K562 (cell line): Measurements from ENCODE around the gene METTL2B. TPM values are rescaled to one million over a fixed set of nuclear protein-coding genes. Genes with fewer than 3 reads are reported as not detected.

Experiments
- CHCHD3 ChIP-seq: fragments of 250-450 bp; sonication (Bioruptor Pico); IDR thresholded peaks from 2 replicates; pipeline ENCODE4 v2.1.2; 2022; ENCODE audit warnings: mild to moderate bottlenecking
- GATAD2B ChIP-seq: fragments of 450-650 bp; IDR thresholded peaks from 2 replicates; pipeline ENCODE4 v1.6.1; 2017; ENCODE audit warnings: mild to moderate bottlenecking, borderline replicate concordance
- LEF1 ChIP-seq: fragments of 450-650 bp; IDR thresholded peaks from 2 replicates; pipeline ENCODE4 v1.6.1; 2016; ENCODE audit warnings: mild to moderate bottlenecking
- NBN ChIP-seq: fragments of 450-650 bp; IDR thresholded peaks from 2 replicates; pipeline ENCODE4 v1.6.1; 2016; ENCODE audit warnings: low read depth, mild to moderate bottlenecking
- NFIC ChIP-seq: fragments of 450-650 bp; IDR thresholded peaks from 2 replicates; pipeline ENCODE4 v1.6.1; 2017; ENCODE audit warnings: mild to moderate bottlenecking, inconsistent platforms
- NR2C1 ChIP-seq, 2 experiments: fragments of 450-650 bp; IDR thresholded peaks; 2 replicates each; pipeline ENCODE4 v1.6.1; 2017; ENCODE audit warnings: mild to moderate bottlenecking in 2 of 2, antibody characterized with exemption in 1 of 2, inconsistent platforms in 1 of 2, missing compliant biosample characterization in 1 of 2, missing genetic modification characterization in 1 of 2
- PML ChIP-seq: IDR thresholded peaks from 2 replicates; pipeline ENCODE4 v1.6.1; 2012; ENCODE audit warnings: low read length, inconsistent platforms
- SREBF1 ChIP-seq: fragments of 150-350 bp; IDR thresholded peaks from 2 replicates; pipeline ENCODE4 v1.6.1; 2014; ENCODE audit warnings: antibody characterized with exemption, low read depth, low read length, borderline replicate concordance
- XRCC5 ChIP-seq: fragments of 200-400 bp; formaldehyde crosslinking; IDR thresholded peaks from 2 replicates; pipeline ENCODE4 v1.6.1; 2017; ENCODE audit warnings: low read depth, mild to moderate bottlenecking, low read length
- YY1 ChIP-seq, 3 experiments: IDR thresholded peaks; 2 replicates each; pipeline ENCODE4 v1.6.1; 2011; ENCODE audit warnings: low read length in 2 of 3, mild to moderate bottlenecking in 2 of 3, moderate library complexity in 2 of 3, borderline replicate concordance in 1 of 3, control low read depth in 1 of 3, low read depth in 1 of 3; ENCODE audit not compliant: insufficient read depth in 3 of 3, insufficient replicate concordance in 2 of 3, control insufficient read depth in 1 of 3, insufficient read length in 1 of 3; ENCODE audit errors: extremely low read depth in 1 of 3
- ZNF384 ChIP-seq: IDR thresholded peaks from 2 replicates; pipeline ENCODE4 v1.6.1; 2012; ENCODE audit warnings: low read depth, low read length, improper control_type of control experiment
- polyA plus RNA-seq, 8 experiments: library from polyadenylated mRNA; depleted of rRNA in 4 of 8; stranded (reverse) in 5 of 8; unstranded in 3 of 8; fragments of >200 nt; fragmentation: Nextera tagmentation in 2 of 8; fragmentation: Illumina TruSeq in 1 of 8; extraction: Ambion mirVana in 2 of 8; extraction: Trizol in 1 of 8; gene quantifications; 2 replicates each; pipeline versions ENCODE4 v1.2.1 to v1.2.3, GENCODE V29; 2011 to 2014; ENCODE audit warnings: inconsistent platforms in 1 of 8, missing spikeins in 1 of 8
- total RNA-seq, 7 experiments: library from RNA; depleted of rRNA in 6 of 7; stranded (reverse); fragments of >200 nt in 6 of 7; fragmentation: Illumina TruSeq in 2 of 7; extraction: Trizol in 2 of 7; gene quantifications; 2 replicates each; pipeline versions ENCODE4 v1.2.1 to v1.2.3, GENCODE V29; 2011 to 2021; ENCODE audit warnings: low replicate concordance in 1 of 7
- TF ChIP-seq, protein P1 (sequence below): fragments of 450-650 bp; IDR thresholded peaks from 2 replicates; pipeline ENCODE4 v1.6.1; 2014; ENCODE audit warnings: low read depth, mild to moderate bottlenecking, moderate library complexity, borderline replicate concordance
- TF ChIP-seq, protein P2 (sequence below): conservative IDR thresholded peaks from 2 replicates; pipeline ENCODE4 v1.6.1; 2011; ENCODE audit warnings: low read depth, mild to moderate bottlenecking, low read length; ENCODE audit not compliant: control insufficient read depth
- TF ChIP-seq, protein P3 (sequence below), 2 experiments: fragments of 150-350 bp in 1 of 2; IDR thresholded peaks; 2 replicates each; pipeline ENCODE4 v1.6.1; 2012 to 2016; ENCODE audit warnings: low read depth in 2 of 2, low read length in 2 of 2, mild to moderate bottlenecking in 1 of 2, moderate library complexity in 1 of 2
- TF ChIP-seq, protein P4 (sequence below): fragments of 250-450 bp; sonication (Bioruptor Pico); IDR thresholded peaks from 2 replicates; pipeline ENCODE4 v1.5.0; 2020; ENCODE audit warnings: mild to moderate bottlenecking, borderline replicate concordance

The METTL2B gene
- total and polyA plus RNA-seq, 9 of the 15 experiments (the other 6 are each of a cell fraction or from before 2014, with no cell fraction given), result 35.9 to 95.7 (median 79.2) TPM

DNA sequence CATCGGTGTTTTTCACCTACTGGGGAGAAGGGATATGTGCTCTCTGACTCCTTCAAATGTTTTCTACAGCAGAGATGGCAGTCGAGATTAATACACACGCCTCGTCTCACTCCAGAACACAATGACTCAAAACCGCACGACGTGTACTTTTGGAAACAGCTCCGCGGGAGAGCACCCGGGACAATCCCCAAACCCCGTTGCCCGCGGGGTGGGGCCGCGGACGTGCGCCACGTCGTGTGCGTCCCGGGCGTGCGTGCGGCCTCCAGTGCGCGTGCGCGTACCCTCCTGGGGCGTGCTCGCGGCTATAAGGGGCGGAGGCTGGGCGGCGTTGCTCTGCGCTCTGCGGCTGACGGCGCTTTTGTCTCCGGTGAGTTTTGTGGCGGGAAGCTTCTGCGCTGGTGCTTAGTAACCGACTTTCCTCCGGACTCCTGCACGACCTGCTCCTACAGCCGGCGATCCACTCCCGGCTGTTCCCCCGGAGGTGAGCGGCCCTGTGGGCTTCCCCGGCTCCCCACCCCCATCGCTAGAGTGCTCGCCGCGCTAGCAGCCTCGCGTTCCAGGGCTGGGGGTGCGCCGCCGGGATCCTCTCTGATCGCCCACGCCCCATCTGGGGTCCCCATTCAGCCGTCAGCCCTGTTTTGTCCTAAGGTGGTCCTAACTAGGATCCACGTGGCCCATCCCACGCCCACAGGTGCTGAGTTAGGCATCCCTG lies 20.8 kb upstream of the METTL2B start, which contains the start of gene HILPDA (continued):
- peak; percentile 29; the same call in 1 of the 2 replicates for TF ChIP-seq PML
- TF ChIP-seq, protein P1, sequence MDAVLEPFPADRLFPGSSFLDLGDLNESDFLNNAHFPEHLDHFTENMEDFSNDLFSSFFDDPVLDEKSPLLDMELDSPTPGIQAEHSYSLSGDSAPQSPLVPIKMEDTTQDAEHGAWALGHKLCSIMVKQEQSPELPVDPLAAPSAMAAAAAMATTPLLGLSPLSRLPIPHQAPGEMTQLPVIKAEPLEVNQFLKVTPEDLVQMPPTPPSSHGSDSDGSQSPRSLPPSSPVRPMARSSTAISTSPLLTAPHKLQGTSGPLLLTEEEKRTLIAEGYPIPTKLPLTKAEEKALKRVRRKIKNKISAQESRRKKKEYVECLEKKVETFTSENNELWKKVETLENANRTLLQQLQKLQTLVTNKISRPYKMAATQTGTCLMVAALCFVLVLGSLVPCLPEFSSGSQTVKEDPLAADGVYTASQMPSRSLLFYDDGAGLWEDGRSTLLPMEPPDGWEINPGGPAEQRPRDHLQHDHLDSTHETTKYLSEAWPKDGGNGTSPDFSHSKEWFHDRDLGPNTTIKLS, result peak; percentile 96
- TF ChIP-seq, protein P2, sequence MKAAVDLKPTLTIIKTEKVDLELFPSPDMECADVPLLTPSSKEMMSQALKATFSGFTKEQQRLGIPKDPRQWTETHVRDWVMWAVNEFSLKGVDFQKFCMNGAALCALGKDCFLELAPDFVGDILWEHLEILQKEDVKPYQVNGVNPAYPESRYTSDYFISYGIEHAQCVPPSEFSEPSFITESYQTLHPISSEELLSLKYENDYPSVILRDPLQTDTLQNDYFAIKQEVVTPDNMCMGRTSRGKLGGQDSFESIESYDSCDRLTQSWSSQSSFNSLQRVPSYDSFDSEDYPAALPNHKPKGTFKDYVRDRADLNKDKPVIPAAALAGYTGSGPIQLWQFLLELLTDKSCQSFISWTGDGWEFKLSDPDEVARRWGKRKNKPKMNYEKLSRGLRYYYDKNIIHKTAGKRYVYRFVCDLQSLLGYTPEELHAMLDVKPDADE, result peak; percentile 63; the same call in 1 of the 2 replicates
- no peak for TF ChIP-seq SREBF1
- TF ChIP-seq XRCC5, result peak; percentile 50; the same call in 1 of the 2 replicates
- TF ChIP-seq GATAD2B, result peak; percentile 98
- TF ChIP-seq, protein P3, sequence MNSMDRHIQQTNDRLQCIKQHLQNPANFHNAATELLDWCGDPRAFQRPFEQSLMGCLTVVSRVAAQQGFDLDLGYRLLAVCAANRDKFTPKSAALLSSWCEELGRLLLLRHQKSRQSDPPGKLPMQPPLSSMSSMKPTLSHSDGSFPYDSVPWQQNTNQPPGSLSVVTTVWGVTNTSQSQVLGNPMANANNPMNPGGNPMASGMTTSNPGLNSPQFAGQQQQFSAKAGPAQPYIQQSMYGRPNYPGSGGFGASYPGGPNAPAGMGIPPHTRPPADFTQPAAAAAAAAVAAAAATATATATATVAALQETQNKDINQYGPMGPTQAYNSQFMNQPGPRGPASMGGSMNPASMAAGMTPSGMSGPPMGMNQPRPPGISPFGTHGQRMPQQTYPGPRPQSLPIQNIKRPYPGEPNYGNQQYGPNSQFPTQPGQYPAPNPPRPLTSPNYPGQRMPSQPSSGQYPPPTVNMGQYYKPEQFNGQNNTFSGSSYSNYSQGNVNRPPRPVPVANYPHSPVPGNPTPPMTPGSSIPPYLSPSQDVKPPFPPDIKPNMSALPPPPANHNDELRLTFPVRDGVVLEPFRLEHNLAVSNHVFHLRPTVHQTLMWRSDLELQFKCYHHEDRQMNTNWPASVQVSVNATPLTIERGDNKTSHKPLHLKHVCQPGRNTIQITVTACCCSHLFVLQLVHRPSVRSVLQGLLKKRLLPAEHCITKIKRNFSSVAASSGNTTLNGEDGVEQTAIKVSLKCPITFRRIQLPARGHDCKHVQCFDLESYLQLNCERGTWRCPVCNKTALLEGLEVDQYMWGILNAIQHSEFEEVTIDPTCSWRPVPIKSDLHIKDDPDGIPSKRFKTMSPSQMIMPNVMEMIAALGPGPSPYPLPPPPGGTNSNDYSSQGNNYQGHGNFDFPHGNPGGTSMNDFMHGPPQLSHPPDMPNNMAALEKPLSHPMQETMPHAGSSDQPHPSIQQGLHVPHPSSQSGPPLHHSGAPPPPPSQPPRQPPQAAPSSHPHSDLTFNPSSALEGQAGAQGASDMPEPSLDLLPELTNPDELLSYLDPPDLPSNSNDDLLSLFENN (IDR thresholded peaks at IDR 0.05; ENCODE audit: low read depth in 2 of 2, low read length in 2 of 2), result no peak
- peak; percentile 63; the same call in 1 of the 2 replicates for TF ChIP-seq LEF1
- TF ChIP-seq NBN, result no peak; the same call in 1 of the 2 replicates
- TF ChIP-seq ZNF384, result peak; percentile 28; the same call in 1 of the 2 replicates
- TF ChIP-seq YY1 (IDR thresholded peaks at IDR 0.05; ENCODE audit: borderline replicate concordance in 1 of 3, control insufficient read depth in 1 of 3, extremely low read depth in 1 of 3, insufficient read depth in 3 of 3, insufficient read length in 1 of 3, insufficient replicate concordance in 2 of 3, low read depth in 1 of 3, low read length in 2 of 3), result peak in 2 of 3 experiments; percentile 69 to 74
- TF ChIP-seq NFIC, result peak; percentile 83
- no peak for TF ChIP-seq CHCHD3 (CRISPR knock-in tag)
- TF ChIP-seq NR2C1 (IDR thresholded peaks at IDR 0.05), result no peak
- no peak for TF ChIP-seq NR2C1 (tag; IDR thresholded peaks at IDR 0.05)
- TF ChIP-seq, protein P4, sequence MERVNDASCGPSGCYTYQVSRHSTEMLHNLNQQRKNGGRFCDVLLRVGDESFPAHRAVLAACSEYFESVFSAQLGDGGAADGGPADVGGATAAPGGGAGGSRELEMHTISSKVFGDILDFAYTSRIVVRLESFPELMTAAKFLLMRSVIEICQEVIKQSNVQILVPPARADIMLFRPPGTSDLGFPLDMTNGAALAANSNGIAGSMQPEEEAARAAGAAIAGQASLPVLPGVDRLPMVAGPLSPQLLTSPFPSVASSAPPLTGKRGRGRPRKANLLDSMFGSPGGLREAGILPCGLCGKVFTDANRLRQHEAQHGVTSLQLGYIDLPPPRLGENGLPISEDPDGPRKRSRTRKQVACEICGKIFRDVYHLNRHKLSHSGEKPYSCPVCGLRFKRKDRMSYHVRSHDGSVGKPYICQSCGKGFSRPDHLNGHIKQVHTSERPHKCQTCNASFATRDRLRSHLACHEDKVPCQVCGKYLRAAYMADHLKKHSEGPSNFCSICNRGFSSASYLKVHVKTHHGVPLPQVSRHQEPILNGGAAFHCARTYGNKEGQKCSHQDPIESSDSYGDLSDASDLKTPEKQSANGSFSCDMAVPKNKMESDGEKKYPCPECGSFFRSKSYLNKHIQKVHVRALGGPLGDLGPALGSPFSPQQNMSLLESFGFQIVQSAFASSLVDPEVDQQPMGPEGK (CRISPR knock-in tag), result no peak
